Choroid plexus epithelial cell (primary cell): ENCODE measurements around the gene PNMA6A.
"Not testable (repeated sequence)": the region's sequence is repeated elsewhere in the genome, so short reads cannot be mapped to it uniquely, and the experiment has no call there.

Experiments
- DNase-seq: peaks from one replicate; pipeline ENCODE4 v3.0.0-alpha.2; 2010; ENCODE audit warnings: low read depth
- H3K4me3 ChIP-seq: 2 replicates; pipeline ENCODE4 v1.5.1; 2011; ENCODE audit warnings: low read depth, mild to moderate bottlenecking, control low read depth, low read length, moderate library complexity
- CTCF ChIP-seq: conservative IDR thresholded peaks from 2 replicates; pipeline ENCODE4 v1.5.1; 2011; ENCODE audit warnings: low read depth, mild to moderate bottlenecking, control low read depth, inconsistent platforms, low read length, moderate library complexity

The PNMA6A gene

DNA sequence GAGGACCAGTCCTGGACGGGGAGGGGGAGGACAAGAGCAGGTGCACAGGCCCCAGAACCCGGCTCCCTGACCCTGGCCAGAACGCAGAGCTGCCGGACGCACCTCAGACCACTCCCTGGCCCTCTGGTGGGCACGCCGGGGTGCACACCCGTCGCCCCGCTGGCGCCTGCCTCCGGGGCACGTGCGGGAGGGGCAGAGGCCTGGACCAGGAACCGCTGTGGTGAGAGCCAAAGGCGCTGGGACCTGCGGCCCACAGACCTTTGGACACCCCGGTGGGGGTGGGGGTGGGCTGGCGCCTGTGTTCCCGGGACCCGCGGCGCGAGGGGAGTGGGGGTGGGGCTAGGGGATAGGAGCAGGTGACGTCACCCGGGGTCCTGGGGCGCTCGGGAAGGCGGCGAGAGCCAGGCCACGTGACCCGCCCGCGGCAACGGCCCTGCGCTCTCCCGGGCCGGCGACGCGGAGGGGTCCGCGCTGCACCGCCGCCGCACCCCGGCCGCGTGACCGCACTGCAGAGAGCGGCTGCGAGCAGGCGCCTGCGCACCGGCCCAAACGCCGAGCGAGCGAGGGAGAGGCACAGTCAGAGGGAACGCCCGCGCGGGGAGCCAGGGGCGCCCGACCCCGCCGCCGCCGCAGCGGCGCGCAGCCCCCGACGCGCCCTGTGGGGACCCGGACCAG is at the start of gene PNMA6A:
Gene PNMA6A, plus strand, starts transcription at position 546 of the 675 bp plus-strand sequence. CDS start 609 bp downstream, outside the sequence.
- not testable (repeated sequence) for H3K4me3 ChIP-seq, DNase-seq

- not testable (repeated sequence) for DNase-seq, H3K4me3 ChIP-seq
Measured at GRCh38 chrX:153026501-153026900, 45.8 kb upstream of the PNMA6A start.

DNA sequence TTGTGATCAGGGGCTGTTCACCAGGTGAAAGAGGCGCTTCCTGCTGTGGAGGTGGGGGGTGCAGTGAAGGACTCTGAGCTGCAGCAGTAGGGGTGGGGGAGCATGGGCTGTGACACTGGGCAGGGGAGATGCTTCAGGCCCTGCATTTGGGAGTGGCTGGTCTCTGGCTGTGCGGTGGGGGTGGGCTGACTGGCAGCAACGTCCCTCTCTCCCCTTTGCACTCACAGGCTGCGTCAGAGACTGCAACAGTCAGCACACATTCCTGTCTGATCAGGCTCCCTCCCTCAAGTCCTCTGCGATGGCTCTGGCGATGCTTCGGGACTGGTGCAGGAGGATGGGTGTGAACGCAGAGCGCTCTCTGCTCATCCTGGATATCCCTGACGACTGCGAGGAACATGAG is 43.8 kb upstream of the PNMA6A start:
- not testable (repeated sequence) for DNase-seq, H3K4me3 ChIP-seq

GRCh38 chrX:153029162-153029561 is 43.1 kb upstream of the PNMA6A start:
- TF ChIP-seq CTCF, result no peak
- DNase-seq, result peak; percentile 13
- no peak overlapping the region for H3K4me3 ChIP-seq

DNA sequence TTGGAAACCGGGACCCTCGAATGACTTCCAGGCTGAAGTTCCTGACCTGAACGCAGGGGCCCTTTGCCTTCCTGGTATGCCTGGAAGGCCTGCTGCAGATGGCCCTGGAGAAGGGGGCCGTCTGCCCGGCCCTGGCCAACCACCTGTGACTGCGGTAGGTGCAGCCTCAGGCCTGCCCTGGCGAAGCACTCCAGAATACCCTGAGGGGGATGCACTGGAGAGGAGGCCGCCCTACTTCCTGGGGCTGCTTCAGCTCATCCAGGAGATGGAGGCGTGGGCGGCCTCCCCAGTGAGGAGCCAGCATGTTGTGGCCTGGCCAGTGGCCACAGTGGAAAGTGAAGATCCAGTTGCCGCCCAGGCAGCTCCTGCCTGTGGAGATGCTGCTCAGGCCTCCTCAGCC is 42.4 kb upstream of the PNMA6A start:
- TF ChIP-seq CTCF, result no peak
- no peak overlapping the region for H3K4me3 ChIP-seq

DNA sequence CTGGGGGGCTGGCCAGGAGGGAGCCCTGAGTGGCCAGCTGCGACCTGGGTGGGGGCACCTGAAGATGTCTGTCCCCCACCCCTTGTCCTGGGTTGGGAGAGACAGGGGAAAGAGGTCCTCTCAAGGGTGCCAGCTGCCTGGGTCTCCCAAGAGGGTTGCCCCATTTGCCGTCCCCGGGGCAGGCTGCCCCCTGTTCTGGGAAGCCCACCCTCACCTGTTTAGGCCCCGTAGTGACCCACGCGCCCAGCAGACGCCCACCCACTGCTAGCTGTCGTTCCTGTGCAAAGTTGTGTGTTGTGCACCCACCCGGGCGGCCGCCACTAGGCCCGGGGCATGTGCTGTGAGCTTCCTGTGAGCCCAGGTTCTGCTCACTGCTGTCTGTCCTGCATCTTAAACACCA is 41.5 kb upstream of the PNMA6A start:
- TF ChIP-seq CTCF, result no peak
- H3K4me3 ChIP-seq, result no peak overlapping the region
- no peak for DNase-seq

More for the DNA sequence above, 42.4 kb upstream of the PNMA6A start:
- DNase-seq, result peak; percentile 1

DNA sequence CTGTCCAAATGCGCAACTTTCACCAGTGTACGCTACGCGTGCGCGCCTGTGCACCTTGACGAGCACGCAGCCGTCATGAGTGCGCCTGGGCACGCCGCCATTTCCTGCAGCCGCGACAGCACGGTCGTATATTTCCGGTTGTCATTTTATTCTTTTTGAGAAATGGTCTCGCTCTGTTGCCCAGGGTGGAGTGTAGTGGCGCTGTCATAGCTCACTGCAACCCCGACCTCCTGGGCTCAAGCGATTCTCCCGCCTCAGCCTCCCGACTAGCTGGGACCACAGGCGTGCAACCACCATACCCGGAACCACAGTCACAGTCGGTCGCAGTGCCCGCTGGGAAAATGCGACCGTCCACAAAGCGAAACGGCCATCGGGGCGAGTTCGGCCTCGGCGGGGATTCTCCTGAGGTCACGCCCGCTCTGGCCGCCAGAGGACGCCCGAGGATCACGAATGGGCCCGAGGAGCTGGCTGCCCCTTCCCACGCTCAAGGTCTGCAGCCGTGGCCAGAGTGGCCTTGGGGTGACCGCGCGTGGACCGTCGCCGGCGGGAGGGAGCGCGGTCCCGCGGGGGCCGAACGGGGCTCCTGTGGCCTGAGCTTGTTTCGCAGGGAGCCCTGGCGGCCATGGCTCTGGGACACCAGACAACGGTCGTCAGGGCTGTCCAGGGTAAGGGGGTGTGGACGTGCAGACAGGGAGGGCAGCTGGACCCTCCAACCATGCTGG is 39.7 kb upstream of the PNMA6A start:
- peak overlapping the region; percentile 48 for H3K4me3 ChIP-seq
- TF ChIP-seq CTCF, result peak; percentile 75
- DNase-seq, result peak; percentile 36

DNA sequence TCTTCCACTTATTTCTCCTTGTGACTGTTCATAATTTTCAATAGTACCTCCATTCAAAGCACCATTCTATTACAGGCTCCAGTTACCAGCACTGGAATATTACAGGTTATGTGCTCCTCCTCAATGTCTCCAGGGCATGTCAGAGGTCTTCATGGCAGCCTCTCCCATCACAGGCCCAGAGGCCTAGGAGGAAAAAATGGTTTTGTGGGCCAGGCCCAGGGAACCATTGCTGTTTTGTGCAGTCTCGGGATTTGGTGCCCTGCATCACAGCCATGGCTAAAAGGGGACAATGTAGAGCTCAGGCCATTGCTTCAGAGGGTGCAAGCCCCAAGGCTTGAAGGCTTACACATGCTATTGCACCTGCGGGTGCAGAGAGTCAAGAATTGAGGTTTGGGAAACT is 23.2 kb upstream of the PNMA6A start:
- H3K4me3 ChIP-seq, result no peak overlapping the region
- no peak for TF ChIP-seq CTCF

More for the DNA sequence above, 23.2 kb upstream of the PNMA6A start:
- no peak for DNase-seq
